Measurements from ENCODE around the gene HAUS7. TPM values are rescaled to one million over a fixed set of nuclear protein-coding genes. Genes with fewer than 3 reads are reported as not detected.

Gene HAUS7
- polyA plus RNA-seq, 1 donor from 2014 or later: 27.7 TPM

GRCh38 chrX:153507484-153508178, 37.3 kb upstream of the HAUS7 start:
- H3K9me3 ChIP-seq (ENCODE audit: low read length): no peaks in the 10 kb centered on the region
- no peaks in the 10 kb centered on the region for H4K20me1 ChIP-seq (ENCODE audit: insufficient read depth)
- H3K9me2 ChIP-seq (ENCODE audit: insufficient read depth, low read length): no peaks in the 10 kb centered on the region
- H3K4me2 ChIP-seq (ENCODE audit: low read length): no peak overlapping the region
- no peak overlapping the region for H3K9ac ChIP-seq (ENCODE audit: low read length)
- no peaks in the 10 kb centered on the region for H3F3A ChIP-seq (ENCODE audit: insufficient read depth, low read length, poor library complexity, severe bottlenecking)
- no peak overlapping the region for H2AFZ ChIP-seq (ENCODE audit: low read depth, low read length)
- H3K4me3 ChIP-seq (ENCODE audit: low read length): no peak overlapping the region
- TF ChIP-seq RAD21 (conservative IDR thresholded peaks at IDR 0.05) (peak; percentile 84), SMC3 (conservative IDR thresholded peaks at IDR 0.05; ENCODE audit: poor library complexity) (peak; percentile 81), TAF1 (IDR thresholded peaks at IDR 0.05; ENCODE audit: low read depth) (no peak), CTCF (IDR thresholded peaks at IDR 0.05; ENCODE audit: poor library complexity, severe bottlenecking) (peak; percentile 81), EZH2 (IDR thresholded peaks at IDR 0.05; ENCODE audit: borderline replicate concordance, insufficient read depth, low read length, poor library complexity, severe bottlenecking) (no peak), MXI1 (conservative IDR thresholded peaks at IDR 0.05; ENCODE audit: poor library complexity, severe bottlenecking) (no peak)
- no peaks in the 10 kb centered on the region for H3K79me2 ChIP-seq (replicated peaks; ENCODE audit: insufficient read depth, low read length)
- H3K27ac ChIP-seq (ENCODE audit: low read length): no peak overlapping the region
- H3K27me3 ChIP-seq (ENCODE audit: insufficient read depth, low read depth, low read length): no peaks in the 10 kb centered on the region
- H3K36me3 ChIP-seq (ENCODE audit: insufficient read depth, low read length): no peaks in the 10 kb centered on the region

- H3K36me3 ChIP-seq (ENCODE audit: insufficient read depth, low read length): no peaks in the 10 kb centered on the region
- H3K27ac ChIP-seq (ENCODE audit: low read length): no peak overlapping the region
- no peaks in the 10 kb centered on the region for H3K27me3 ChIP-seq (ENCODE audit: insufficient read depth, low read depth, low read length)
- TF ChIP-seq EZH2 (IDR thresholded peaks at IDR 0.05; ENCODE audit: borderline replicate concordance, insufficient read depth, low read length, poor library complexity, severe bottlenecking) (no peak), POLR2AphosphoS5 (IDR thresholded peaks at IDR 0.05) (no peak), MXI1 (conservative IDR thresholded peaks at IDR 0.05; ENCODE audit: poor library complexity, severe bottlenecking) (no peak), RAD21 (conservative IDR thresholded peaks at IDR 0.05) (no peak), TAF1 (IDR thresholded peaks at IDR 0.05; ENCODE audit: low read depth) (no peak), SMC3 (conservative IDR thresholded peaks at IDR 0.05; ENCODE audit: poor library complexity) (no peak), CTCF (IDR thresholded peaks at IDR 0.05; ENCODE audit: poor library complexity, severe bottlenecking) (no peak), REST (IDR thresholded peaks at IDR 0.05; ENCODE audit: borderline replicate concordance) (no peak), EP300 (conservative IDR thresholded peaks at IDR 0.05; ENCODE audit: poor library complexity, severe bottlenecking) (no peak)
- no peaks in the 10 kb centered on the region for H4K20me1 ChIP-seq (ENCODE audit: insufficient read depth)
- no peak overlapping the region for H3K4me3 ChIP-seq (ENCODE audit: low read length)
- H3K4me2 ChIP-seq (ENCODE audit: low read length): no peak overlapping the region
- no peaks in the 10 kb centered on the region for H3K9me3 ChIP-seq (ENCODE audit: low read length)
- H2AFZ ChIP-seq (ENCODE audit: low read depth, low read length): no peak overlapping the region
- no peak overlapping the region for H3K9ac ChIP-seq (ENCODE audit: low read length)
- no peaks in the 10 kb centered on the region for H3F3A ChIP-seq (ENCODE audit: insufficient read depth, low read length, poor library complexity, severe bottlenecking)
- no peaks in the 10 kb centered on the region for H3K79me2 ChIP-seq (replicated peaks; ENCODE audit: insufficient read depth, low read length)
- H3K9me2 ChIP-seq (ENCODE audit: insufficient read depth, low read length): no peaks in the 10 kb centered on the region
Measured at GRCh38 chrX:153505361-153505760, 35.0 kb upstream of the HAUS7 start.

Data from neural cell (in vitro differentiated cells).